ENCODE results near the gene PRDM16.

PRDM16 gene

GRCh38 chr1:3168678-3169077 is 99.7 kb downstream of the PRDM16 start:
- DNase-seq = no peak
- H3K27me3 Mint-ChIP-seq = peaks cover 7% of the 10 kb centered on the region
- CTCF ChIA-PET = no interaction called here
- no peaks in the 10 kb centered on the region for H3K36me3 Mint-ChIP-seq
- H3K27ac Mint-ChIP-seq = no peak overlapping the region
- H3K4me3 Mint-ChIP-seq = no peak overlapping the region
- H3K9me3 Mint-ChIP-seq = no peaks in the 10 kb centered on the region
- H3K4me1 Mint-ChIP-seq = no peaks in the 10 kb centered on the region

DNA sequence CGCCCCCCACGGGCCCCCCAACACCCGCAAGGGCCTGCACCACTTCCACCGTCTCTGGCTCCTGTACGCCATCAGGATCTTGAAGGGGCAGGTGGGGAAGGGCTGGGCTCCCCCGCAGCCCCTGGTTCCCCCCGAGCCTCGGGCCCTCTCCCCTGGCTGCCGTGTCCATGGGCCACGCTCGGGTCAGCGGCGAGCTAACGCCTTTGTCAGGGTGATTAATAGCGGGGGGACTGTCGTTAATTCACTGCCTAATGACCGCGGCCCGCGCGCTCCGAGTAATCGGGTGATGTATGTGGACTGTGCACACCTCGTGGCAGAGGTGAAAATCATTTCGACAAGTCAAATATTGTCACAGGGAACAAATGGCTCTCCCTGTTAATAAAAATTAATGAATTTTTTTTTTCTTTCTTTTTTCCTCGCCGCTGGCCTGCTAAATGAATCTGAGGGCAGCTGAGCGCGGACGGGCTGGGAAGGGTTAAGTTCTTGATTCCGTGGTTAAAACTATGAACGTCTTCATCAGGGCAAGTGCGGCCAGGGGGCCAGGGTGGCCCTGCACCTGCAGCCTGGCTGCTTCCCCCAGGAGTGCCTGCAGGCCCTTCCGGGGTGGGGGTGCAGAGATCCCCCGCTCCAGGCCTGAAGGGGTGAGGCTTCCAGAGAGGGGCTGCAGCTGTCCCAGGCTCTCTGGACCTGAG is 100.8 kb downstream of the PRDM16 start:
- CTCF ChIA-PET = no interaction called here
- Mint-ChIP-seq H3K4me3 (no peak overlapping the region), H3K9me3 (no peaks in the 10 kb centered on the region), H3K27me3 (peaks cover 7% of the 10 kb centered on the region), H3K36me3 (no peaks in the 10 kb centered on the region), H3K4me1 (no peaks in the 10 kb centered on the region), H3K27ac (no peak overlapping the region)
- DNase-seq = no peak

DNA sequence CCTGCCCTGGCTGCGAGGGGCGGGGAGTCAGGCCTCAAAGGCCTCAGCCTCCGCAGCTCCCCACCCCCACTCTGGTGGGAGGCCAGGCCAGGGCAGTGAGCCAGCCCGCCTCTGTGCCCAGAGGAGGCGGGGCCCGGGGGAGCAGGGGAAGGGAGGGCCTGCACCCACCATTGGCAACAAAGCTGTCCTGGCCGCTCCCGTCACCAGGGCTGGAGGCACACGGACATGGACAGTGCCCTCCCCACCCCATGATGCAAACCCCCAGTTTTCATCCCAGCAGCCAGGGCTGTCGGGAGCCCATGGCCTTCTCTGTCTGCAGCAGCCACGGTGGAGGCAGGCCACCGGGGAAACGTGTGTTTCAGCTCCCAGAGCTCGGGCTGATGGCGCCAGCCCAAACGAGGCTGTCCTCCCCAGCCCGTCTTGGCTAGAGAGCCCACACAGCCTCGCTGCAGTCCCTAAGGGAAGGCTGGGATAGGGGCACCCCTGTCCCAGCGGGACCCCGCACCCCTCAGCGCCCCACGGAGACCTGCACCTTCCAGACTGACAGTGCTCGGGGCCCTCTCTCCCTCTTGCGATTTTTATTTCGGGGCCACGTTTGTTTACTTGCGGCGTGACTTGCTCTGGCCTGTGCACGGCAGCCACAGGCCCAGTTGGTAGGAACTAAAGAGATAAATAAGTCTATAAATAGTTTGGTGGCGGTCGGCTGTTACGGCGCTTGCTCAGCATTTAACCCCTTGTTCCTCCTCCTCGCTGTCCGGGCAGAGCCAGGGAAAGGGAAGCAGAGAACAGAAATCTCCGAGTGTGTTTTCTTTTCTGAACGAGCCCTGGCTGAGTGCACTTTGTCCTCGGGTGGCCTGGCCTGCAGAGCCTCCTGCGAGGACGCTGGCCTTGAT is 101.8 kb downstream of the PRDM16 start:
- peaks cover 7% of the 10 kb centered on the region for H3K27me3 Mint-ChIP-seq
- no peak overlapping the region for H3K27ac Mint-ChIP-seq
- CTCF ChIA-PET = no interaction called here
- H3K9me3 Mint-ChIP-seq = no peaks in the 10 kb centered on the region
- no peaks in the 10 kb centered on the region for H3K36me3 Mint-ChIP-seq
- DNase-seq = no peak
- H3K4me3 Mint-ChIP-seq = no peak overlapping the region
- no peaks in the 10 kb centered on the region for H3K4me1 Mint-ChIP-seq

DNA sequence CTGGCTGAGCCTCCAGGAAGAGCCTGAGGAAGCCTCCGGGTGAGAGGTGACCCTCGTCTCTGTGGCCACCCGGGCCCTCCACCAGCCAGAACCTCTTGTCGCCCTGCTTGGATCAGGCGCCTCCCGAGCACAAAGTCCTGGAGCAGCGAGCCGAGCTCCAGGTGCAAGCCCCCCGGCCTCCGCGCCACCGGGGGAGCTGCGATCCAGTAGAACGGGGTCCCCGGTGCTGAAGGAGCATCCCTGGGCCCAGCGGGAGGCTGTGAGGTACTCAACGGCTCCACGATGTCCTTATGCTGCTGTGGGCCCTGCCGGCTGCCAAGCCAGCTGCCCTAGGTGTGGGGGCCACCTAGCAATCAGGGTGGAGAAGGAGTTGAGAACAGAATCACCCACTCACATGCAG is 102.8 kb downstream of the PRDM16 start:
- DNase-seq = no peak
- H3K36me3 Mint-ChIP-seq = no peaks in the 10 kb centered on the region
- H3K9me3 Mint-ChIP-seq = no peaks in the 10 kb centered on the region
- H3K27ac Mint-ChIP-seq = no peak overlapping the region
- no peaks in the 10 kb centered on the region for H3K4me1 Mint-ChIP-seq
- H3K4me3 Mint-ChIP-seq = no peak overlapping the region
- H3K27me3 Mint-ChIP-seq = peaks cover 7% of the 10 kb centered on the region
- CTCF ChIA-PET = no interaction called here

DNA sequence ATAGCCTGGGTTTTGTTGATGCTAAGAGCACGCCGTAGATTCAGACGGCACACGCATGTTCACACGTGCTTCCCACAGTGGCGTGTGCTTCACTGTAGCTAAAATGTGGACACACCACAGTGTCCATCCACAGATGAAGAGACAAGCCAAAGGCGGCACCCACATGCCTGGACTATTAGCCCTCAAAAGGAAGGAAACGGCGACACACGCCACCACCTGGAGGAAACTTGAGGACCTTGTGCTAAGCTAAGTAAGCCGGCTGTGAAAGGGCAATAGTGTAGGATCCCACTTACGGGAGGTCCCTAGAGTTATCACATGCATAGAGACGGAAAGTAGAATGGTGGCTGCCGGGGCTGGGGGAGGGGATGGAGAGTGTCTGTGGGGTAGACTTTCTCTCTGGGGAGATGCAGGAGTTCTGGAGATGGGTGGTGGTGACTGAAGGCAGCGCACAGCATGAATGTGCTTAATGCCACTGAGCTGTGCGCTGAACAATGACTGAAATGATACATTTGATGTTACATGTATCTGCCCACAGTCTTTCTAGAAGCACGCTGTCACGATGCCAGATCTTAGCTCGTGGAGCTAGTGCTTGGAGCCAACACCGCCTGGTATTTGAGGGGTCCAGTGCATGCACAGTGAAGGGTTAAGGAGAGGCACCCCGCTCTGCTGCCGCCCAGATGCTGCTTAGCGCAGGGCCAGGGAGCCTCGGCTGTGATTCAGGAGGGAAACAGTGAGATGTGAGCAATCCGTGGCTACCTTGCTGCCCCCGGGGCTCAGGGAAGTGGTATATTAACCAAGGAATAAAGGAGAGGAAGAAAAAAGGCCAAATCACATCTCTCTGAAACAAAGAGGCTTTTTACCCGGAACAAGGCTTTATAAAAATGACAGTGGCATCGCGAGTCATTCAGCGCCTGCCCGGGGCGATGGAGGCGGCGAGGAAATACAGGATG is 103.7 kb downstream of the PRDM16 start:
- no peak for DNase-seq
- Mint-ChIP-seq H3K27ac (no peak overlapping the region), H3K9me3 (no peaks in the 10 kb centered on the region), H3K27me3 (peaks cover 7% of the 10 kb centered on the region), H3K36me3 (no peaks in the 10 kb centered on the region), H3K4me3 (no peak overlapping the region), H3K4me1 (no peaks in the 10 kb centered on the region)
- CTCF ChIA-PET = no interaction called here

- no peak for DNase-seq
- Mint-ChIP-seq H3K4me3 (no peak overlapping the region), H3K27ac (no peak overlapping the region), H3K9me3 (no peaks in the 10 kb centered on the region), H3K4me1 (no peaks in the 10 kb centered on the region), H3K36me3 (no peaks in the 10 kb centered on the region), H3K27me3 (peaks cover 7% of the 10 kb centered on the region)
- CTCF ChIA-PET = no interaction called here
These were observed 104.5 kb downstream of the PRDM16 start for GRCh38 chr1:3173381-3173980.

DNA sequence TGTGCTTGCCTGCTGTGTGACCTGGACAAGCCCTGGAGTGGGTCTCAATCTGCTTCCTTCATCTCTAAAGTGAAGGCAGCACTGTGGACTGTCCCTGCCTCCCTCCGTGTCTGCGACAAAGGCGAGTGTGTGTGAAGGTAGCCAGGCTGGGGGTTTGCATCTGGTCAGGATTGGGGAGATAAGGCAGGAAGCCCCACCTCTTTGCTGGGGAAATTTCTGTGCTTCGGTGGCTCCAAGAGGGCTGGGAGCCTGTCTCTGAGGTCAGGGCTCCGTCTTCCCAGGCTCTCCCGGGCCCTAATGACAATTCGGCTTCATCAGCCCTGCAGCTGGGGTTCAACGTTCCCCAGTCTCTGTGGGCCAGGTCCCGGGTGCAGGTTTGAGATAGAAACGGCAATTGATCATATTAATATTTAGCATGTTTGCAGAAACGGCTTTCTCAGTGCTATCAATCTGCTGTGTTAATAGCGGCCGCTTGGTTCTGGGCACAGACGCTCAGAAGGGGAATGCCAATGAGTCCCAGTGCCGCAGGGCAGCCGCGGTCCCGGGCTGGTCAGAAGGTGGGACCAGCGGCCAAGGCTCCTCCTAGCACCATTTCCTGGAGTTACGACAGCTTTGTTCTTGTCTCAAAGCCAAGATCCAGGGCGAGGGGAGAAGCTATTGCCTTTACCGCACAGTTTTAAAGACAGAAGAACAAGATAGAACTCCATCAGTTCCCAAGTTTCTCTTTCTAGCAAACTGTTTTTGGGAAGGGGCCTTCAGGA is 105.7 kb downstream of the PRDM16 start:
- Mint-ChIP-seq H3K27me3 (peaks cover 5% of the 10 kb centered on the region), H3K27ac (no peak overlapping the region), H3K9me3 (no peaks in the 10 kb centered on the region), H3K36me3 (no peaks in the 10 kb centered on the region), H3K4me3 (no peak overlapping the region), H3K4me1 (no peaks in the 10 kb centered on the region)
- no peak for DNase-seq
- CTCF ChIA-PET = no interaction called here

DNA sequence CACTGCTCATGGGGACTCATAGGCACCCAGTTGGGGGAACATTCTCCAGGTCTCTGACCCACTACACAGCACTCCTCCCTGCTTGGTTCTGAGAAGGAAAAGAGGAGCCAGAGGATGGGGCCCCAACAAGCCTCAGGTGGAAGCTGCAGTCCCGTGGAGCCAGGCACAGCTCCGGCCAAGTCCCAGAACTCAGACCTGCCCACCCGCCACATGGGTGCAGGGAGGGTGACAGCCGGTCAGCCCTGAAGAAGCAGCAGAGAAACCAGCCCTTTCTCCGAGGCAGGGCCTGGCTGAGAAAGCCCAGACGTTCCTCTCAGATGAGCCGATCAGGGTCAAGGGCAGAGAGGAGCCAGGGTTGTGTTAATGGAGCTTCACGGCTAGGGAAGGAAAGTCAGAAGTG is 106.5 kb downstream of the PRDM16 start:
- CTCF ChIA-PET = no interaction called here
- H3K4me3 Mint-ChIP-seq = no peak overlapping the region
- H3K4me1 Mint-ChIP-seq = no peaks in the 10 kb centered on the region
- no peaks in the 10 kb centered on the region for H3K9me3 Mint-ChIP-seq
- H3K27ac Mint-ChIP-seq = no peak overlapping the region
- no peak for DNase-seq
- H3K27me3 Mint-ChIP-seq = no peaks in the 10 kb centered on the region
- H3K36me3 Mint-ChIP-seq = no peaks in the 10 kb centered on the region

DNA sequence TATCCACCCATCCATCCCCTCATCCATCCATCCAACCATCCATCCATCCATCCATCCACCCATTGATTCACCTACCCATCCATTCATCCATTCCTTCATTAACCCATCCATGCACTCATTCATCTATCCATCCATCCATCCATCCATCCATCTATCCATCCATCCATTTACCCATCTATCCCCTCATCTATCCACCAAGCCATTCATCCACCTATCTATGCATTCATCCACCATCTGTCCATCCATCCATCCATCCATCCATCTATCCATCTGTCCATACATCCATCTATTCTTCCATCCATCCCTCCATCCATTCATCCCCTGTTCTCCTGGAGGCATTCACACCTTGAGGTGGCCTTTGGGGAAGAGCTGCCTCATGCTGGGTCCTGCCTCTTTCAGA is 107.0 kb downstream of the PRDM16 start:
- no peaks in the 10 kb centered on the region for H3K9me3 Mint-ChIP-seq
- H3K36me3 Mint-ChIP-seq = no peaks in the 10 kb centered on the region
- no peaks in the 10 kb centered on the region for H3K4me1 Mint-ChIP-seq
- no peak overlapping the region for H3K4me3 Mint-ChIP-seq
- no peak overlapping the region for H3K27ac Mint-ChIP-seq
- DNase-seq = no peak
- no peaks in the 10 kb centered on the region for H3K27me3 Mint-ChIP-seq
- CTCF ChIA-PET = no interaction called here

DNA sequence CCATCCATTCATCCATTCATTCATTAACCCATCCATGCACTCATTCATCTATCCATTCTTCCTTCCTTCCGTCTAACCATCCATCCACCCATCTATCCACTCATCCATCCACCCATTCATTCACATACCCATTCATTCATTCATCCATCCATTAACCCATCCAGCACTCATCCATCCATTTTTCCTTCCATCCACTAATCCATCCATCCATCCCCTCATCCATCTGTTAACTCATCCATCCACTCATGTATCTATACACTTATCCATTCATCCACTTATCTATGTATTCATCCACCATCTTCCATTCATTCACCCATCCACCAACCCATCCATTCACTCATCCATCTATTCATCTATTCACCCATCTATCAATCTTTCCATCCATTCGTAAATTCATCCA is 107.8 kb downstream of the PRDM16 start:
- no peaks in the 10 kb centered on the region for H3K36me3 Mint-ChIP-seq

DNA sequence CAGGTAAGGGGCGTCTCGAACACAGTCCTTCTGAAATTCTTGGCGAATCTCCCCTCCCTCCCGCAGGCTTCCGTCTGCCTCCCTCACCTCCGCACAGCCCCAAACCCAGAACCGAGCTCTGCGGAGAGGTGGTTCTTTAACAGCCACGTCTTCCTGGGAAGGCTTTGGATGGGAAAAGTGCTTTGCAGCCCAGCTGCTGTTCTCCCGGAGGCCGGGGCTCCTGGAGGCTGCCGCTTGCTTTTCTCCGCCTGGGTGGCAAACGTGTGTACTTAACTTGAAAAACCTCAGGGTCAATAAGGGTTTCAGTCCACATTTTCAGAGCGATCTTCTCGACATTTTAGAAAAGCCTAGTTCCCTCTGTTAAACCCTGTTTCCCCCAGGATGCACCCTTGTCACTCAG is 109.3 kb downstream of the PRDM16 start:
- no peaks in the 10 kb centered on the region for H3K36me3 Mint-ChIP-seq
- DNase-seq = no peak
- CTCF ChIA-PET = no interaction called here
- no peak overlapping the region for H3K4me3 Mint-ChIP-seq
- no peaks in the 10 kb centered on the region for H3K4me1 Mint-ChIP-seq
- peaks cover 3% of the 10 kb centered on the region for H3K9me3 Mint-ChIP-seq
- H3K27me3 Mint-ChIP-seq = peaks cover 10% of the 10 kb centered on the region
- no peak overlapping the region for H3K27ac Mint-ChIP-seq

More for the DNA sequence above, 107.8 kb downstream of the PRDM16 start:
- Mint-ChIP-seq H3K9me3 (no peaks in the 10 kb centered on the region), H3K27me3 (no peaks in the 10 kb centered on the region), H3K4me1 (no peaks in the 10 kb centered on the region), H3K4me3 (no peak overlapping the region), H3K27ac (no peak overlapping the region)
- CTCF ChIA-PET = no interaction called here
- no peak for DNase-seq

DNA sequence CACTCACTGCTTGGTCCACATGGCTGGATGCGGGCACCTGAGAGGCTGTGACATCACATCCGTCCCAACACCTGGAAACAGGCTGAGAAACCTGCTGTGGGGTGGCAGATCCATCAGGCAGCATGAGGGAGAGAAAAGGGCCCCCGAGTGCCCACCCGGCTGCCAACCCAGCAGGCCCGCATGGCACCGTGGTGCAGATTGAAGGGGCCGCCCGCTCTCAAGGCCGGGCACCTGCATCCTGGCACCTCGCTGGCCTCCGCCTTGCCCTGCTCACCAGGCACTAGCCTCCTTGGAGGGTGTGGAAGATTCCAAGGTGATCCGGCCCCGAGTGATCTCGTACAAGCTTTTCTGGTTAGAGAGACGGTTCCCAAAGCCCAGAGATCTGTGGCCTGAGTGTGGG is 110.5 kb downstream of the PRDM16 start:
- no peak overlapping the region for H3K27ac Mint-ChIP-seq
- H3K27me3 Mint-ChIP-seq = peaks cover 22% of the 10 kb centered on the region
- no peak for DNase-seq
- no peak overlapping the region for H3K4me3 Mint-ChIP-seq
- no peaks in the 10 kb centered on the region for H3K36me3 Mint-ChIP-seq
- no peaks in the 10 kb centered on the region for H3K4me1 Mint-ChIP-seq
- peaks cover 3% of the 10 kb centered on the region for H3K9me3 Mint-ChIP-seq
- CTCF ChIA-PET = no interaction called here

DNA sequence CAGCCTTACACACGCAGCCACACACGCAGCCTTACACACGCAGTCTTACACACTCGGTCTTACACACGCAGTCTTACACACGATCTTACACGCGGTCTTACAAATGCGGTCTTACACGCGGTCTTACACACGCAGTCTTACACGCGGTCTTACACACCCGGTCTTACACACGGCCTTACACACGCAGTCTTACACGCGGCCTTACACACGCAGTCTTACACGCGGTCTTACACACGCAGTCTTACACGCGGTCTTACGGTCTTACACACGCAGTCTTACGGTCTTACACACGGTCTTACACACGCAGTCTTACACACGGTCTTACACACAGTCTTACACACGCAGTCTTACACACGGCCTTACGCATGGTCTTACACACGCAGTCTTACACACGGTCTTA is 111.9 kb downstream of the PRDM16 start:
- Mint-ChIP-seq H3K9me3 (peaks cover 3% of the 10 kb centered on the region), H3K36me3 (no peaks in the 10 kb centered on the region), H3K27me3 (peaks cover 32% of the 10 kb centered on the region), H3K4me1 (no peaks in the 10 kb centered on the region), H3K27ac (no peak overlapping the region), H3K4me3 (no peak overlapping the region)
- CTCF ChIA-PET = no interaction called here
- no peak for DNase-seq

All from activated naive CD4-positive, alpha-beta T cell treated with anti-CD3 and anti-CD28 coated beads, Interleukin-2, amount 10 ng/mL, durations not matched to agents 7 days and 5 days (primary cell).